B cell (primary cell): ENCODE data around the gene TSFM. TPM values are rescaled to one million over a fixed set of nuclear protein-coding genes. Genes with fewer than 3 reads are reported as not detected.

ENCODE experiments used
- ATAC-seq: fragments of 200-7000 bp; cut with Tn5 transposase; one replicate; pipeline ENCODE4 v1.10.0; 2021; ENCODE audit warnings: low read depth, mild to moderate bottlenecking, moderate number of reproducible peaks, moderate library complexity
- CTCF ChIA-PET: fragments of 350-600 bp; sonication (Branson Sonifier 250); formaldehyde crosslinking; loops from one replicate; lab custom pipeline; 2021; ENCODE audit warnings: antibody characterized with exemption, inconsistent platforms; lab: Charles Lee
- POLR2A ChIA-PET: fragments of 350-600 bp; sonication (Branson Sonifier 250); formaldehyde crosslinking; loops from one replicate; lab custom pipeline; 2021; ENCODE audit warnings: antibody characterized with exemption; lab: Charles Lee
- DNase-seq: peaks from one replicate; pipeline ENCODE4 v3.0.0; 2013
- H2AFZ ChIP-seq: 2 replicates; pipeline ENCODE4 v1.6.1; 2012; ENCODE audit warnings: mild to moderate bottlenecking, low read depth, low read length; ENCODE audit not compliant: insufficient read depth, poor library complexity, severe bottlenecking
- H3K27ac ChIP-seq, 2 donors: 1 replicate in 1 of 2; 2 replicates in 1 of 2; pipeline ENCODE4 v1.5.1; 2012 to 2013; ENCODE audit warnings: low read length in 2 of 2, mild to moderate bottlenecking in 2 of 2, moderate library complexity in 1 of 2
- H3K27me3 ChIP-seq, 4 experiments: fragments of 200-600 bp in 1 of 4; sonication (generic) in 1 of 4; replicated peaks in 1 of 4; 1 replicate in 2 of 4; 2 replicates in 2 of 4; pipeline versions ENCODE4 v1.6.1 to v1.7.0; 2013 to 2016; ENCODE audit warnings: low read length in 3 of 4, mild to moderate bottlenecking in 2 of 4, mixed read lengths in 1 of 4, moderate library complexity in 1 of 4; ENCODE audit not compliant: insufficient read depth in 4 of 4, control insufficient read depth in 3 of 4; ENCODE audit errors: control extremely low read depth in 1 of 4
- H3K36me3 ChIP-seq, 2 experiments: replicated peaks in 1 of 2; 1 replicate in 1 of 2; 2 replicates in 1 of 2; pipeline versions ENCODE4 v1.6.1 to v1.7.1; 2013; ENCODE audit warnings: low read length in 1 of 2; ENCODE audit not compliant: insufficient read depth in 2 of 2, control insufficient read depth in 1 of 2; ENCODE audit errors: control extremely low read depth in 1 of 2, extremely low read depth in 1 of 2
- H3K4me1 ChIP-seq, 2 donors: fragments of 200-600 bp in 1 of 2; sonication (generic) in 1 of 2; 1 replicate in 1 of 2; 2 replicates in 1 of 2; pipeline versions ENCODE4 v1.5.1 to v1.6.1; 2013 to 2017; ENCODE audit warnings: low read length in 2 of 2; ENCODE audit not compliant: control insufficient read depth in 2 of 2, insufficient read depth in 2 of 2
- H3K4me2 ChIP-seq: replicated peaks from 2 replicates; pipeline ENCODE3; 2012; ENCODE audit warnings: mild to moderate bottlenecking, low read depth, low read length; ENCODE audit not compliant: poor library complexity, severe bottlenecking
- H3K4me3 ChIP-seq, 5 experiments: fragments of 200-600 bp in 1 of 5; sonication (generic) in 1 of 5; 1 replicate in 3 of 5; 2 replicates in 2 of 5; pipeline versions ENCODE4 v1.5.1 to v1.7.0; 2011 to 2016; ENCODE audit warnings: low read length in 4 of 5, mild to moderate bottlenecking in 4 of 5, low read depth in 2 of 5, control low read depth in 1 of 5, moderate library complexity in 1 of 5; ENCODE audit not compliant: insufficient read depth in 1 of 5; ENCODE audit errors: control extremely low read depth in 1 of 5, extremely low read depth in 1 of 5
- H3K79me2 ChIP-seq: fragments of 200-600 bp; sonication (generic); one replicate; pipeline ENCODE4 v1.6.0; 2016; ENCODE audit warnings: low read length; ENCODE audit not compliant: control insufficient read depth, insufficient read depth
- H3K9ac ChIP-seq: fragments of 200-600 bp; sonication (generic); 2 replicates; pipeline ENCODE4 v1.6.1; 2017; ENCODE audit warnings: mild to moderate bottlenecking, low read length, moderate library complexity
- H3K9me3 ChIP-seq, 3 donors: one replicate each; pipeline versions ENCODE4 v1.6.1 to v1.7.1; 2013; ENCODE audit warnings: low read length in 2 of 3; ENCODE audit not compliant: control insufficient read depth in 2 of 3, insufficient read depth in 1 of 3; ENCODE audit errors: control extremely low read depth in 1 of 3
- H4K20me1 ChIP-seq: 2 replicates; pipeline ENCODE4 v1.6.0; 2012; ENCODE audit warnings: mild to moderate bottlenecking, low read length; ENCODE audit not compliant: insufficient read depth, control insufficient read depth, poor library complexity, severe bottlenecking
- H3K27ac Mint-ChIP-seq: one replicate; pipeline ENCODE4 v1.8.0; 2021; ENCODE audit warnings: mixed read lengths
- H3K27me3 Mint-ChIP-seq: one replicate; pipeline ENCODE4 v1.8.0; 2021; ENCODE audit warnings: mixed read lengths
- H3K4me1 Mint-ChIP-seq: one replicate; pipeline ENCODE4 v1.8.0; 2021; ENCODE audit warnings: mixed read lengths
- H3K4me3 Mint-ChIP-seq: one replicate; pipeline ENCODE4 v1.8.0; 2021; ENCODE audit warnings: mixed read lengths
- H3K9me3 Mint-ChIP-seq: one replicate; pipeline ENCODE4 v1.8.0; 2022; ENCODE audit warnings: mixed read lengths; ENCODE audit not compliant: insufficient read depth
- CTCF ChIP-seq: fragments of 200-600 bp; IDR thresholded peaks from one replicate; pipeline ENCODE4 v1.8.0; 2022; ENCODE audit warnings: antibody characterized with exemption, mild to moderate bottlenecking
- EZH2 ChIP-seq: IDR thresholded peaks from 2 replicates; pipeline ENCODE4 v1.6.1; 2012; ENCODE audit warnings: borderline replicate concordance, low read depth, mild to moderate bottlenecking, moderate library complexity, low read length; ENCODE audit not compliant: insufficient read depth, poor library complexity, severe bottlenecking
- WGBS: methylation state at CpG from one replicate; pipeline ENCODE4 v1.1.5; 2013; ENCODE audit warnings: missing lambda C conversion rate; ENCODE audit not compliant: insufficient coverage; 5-methylcytosine and 5-hydroxymethylcytosine counted together
- intact Hi-C: fragments of 100-400 bp; cut with micrococcal nuclease; formaldehyde crosslinking; loops from one replicate; pipeline ENCODE4 v1.10.0; 2022
- polyA plus RNA-seq: library from polyadenylated mRNA; depleted of rRNA; stranded (reverse); fragments of >200 nt; gene quantifications from 2 replicates; pipeline ENCODE4 v1.2.3, GENCODE V29; 2012
- total RNA-seq, 2 donors: library from RNA; stranded (reverse); fragments of 120-200 nt in 1 of 2; gene quantifications; 1 replicate in 1 of 2; 2 replicates in 1 of 2; pipeline versions ENCODE4 v1.2.3 to v1.2.4, GENCODE V29; 2013 to 2022

Gene TSFM
- total and polyA plus RNA-seq, 2 donors (not counting 1 experiment from before 2014, with no cell fraction given): 5.6 to 20.9 TPM

- no peak overlapping the region for H3K4me2 ChIP-seq
- no peak overlapping the region for H3K4me3 ChIP-seq
- no peak overlapping the region for H3K4me3 Mint-ChIP-seq
- H3K27ac Mint-ChIP-seq: no peak overlapping the region
- ChIA-PET POLR2A (no interaction called here), CTCF (interaction anchor here (1.2 to 1.6 kb wide), 2 partner anchors 23 to 73 kb away, joined by 3 to 4 read pairs; no protein-coding TSS in a partner anchor)
- peaks cover 54% of the 10 kb centered on the region for H3K79me2 ChIP-seq
- ATAC-seq (no peak), DNase-seq (no peak)
- TF ChIP-seq CTCF (no peak), EZH2 (no peak)
- peaks cover 4 to 7% of the 10 kb centered on the region in 2 donors for H3K4me1 ChIP-seq
- H3K9me3 Mint-ChIP-seq: no peaks in the 10 kb centered on the region
- no peaks in the 10 kb centered on the region for H3K27me3 Mint-ChIP-seq
- H3K27ac ChIP-seq: peak overlapping the region in 1 of 2 donors; percentile 32
- H2AFZ ChIP-seq: no peak overlapping the region
- no peaks in the 10 kb centered on the region for H3K27me3 ChIP-seq
- peaks cover 4 to 85% of the 10 kb centered on the region in 2 experiments for H3K36me3 ChIP-seq
- no peaks in the 10 kb centered on the region for H3K9me3 ChIP-seq
- 100% methylated on average over 2 of the region's 2 CpGs for WGBS
- no peak overlapping the region for H3K9ac ChIP-seq
- peaks cover 88% of the 10 kb centered on the region for H4K20me1 ChIP-seq
- intact Hi-C loops: no loop called here
- H3K4me1 Mint-ChIP-seq: peaks cover 10% of the 10 kb centered on the region
Measured at GRCh38 chr12:57826400-57826799, 43.8 kb downstream of the TSFM start.

GRCh38 chr12:57826966-57827365 lies 44.4 kb downstream of the TSFM start:
- no peak overlapping the region for H3K4me2 ChIP-seq
- ATAC-seq: no peak
- no peak overlapping the region for H3K4me3 ChIP-seq
- H3K4me1 Mint-ChIP-seq: peaks cover 15% of the 10 kb centered on the region
- peaks cover 10 to 12% of the 10 kb centered on the region in 2 donors for H3K4me1 ChIP-seq
- H3K27ac ChIP-seq: peak overlapping the region in 1 of 2 donors; percentile 32
- no peak overlapping the region for H3K9ac ChIP-seq
- TF ChIP-seq EZH2: no peak
- TF ChIP-seq CTCF: no peak
- intact Hi-C loops: no loop called here
- POLR2A ChIA-PET: no interaction called here
- no peaks in the 10 kb centered on the region for H3K27me3 ChIP-seq
- CTCF ChIA-PET: interaction anchor here (1.2 to 1.6 kb wide), 3 partner anchors 9 to 78 kb away, joined by 3 to 5 read pairs (median 4); partner anchors contain the start of gene AVIL
- peaks cover 93% of the 10 kb centered on the region for H4K20me1 ChIP-seq
- peaks cover 4 to 80% of the 10 kb centered on the region in 2 experiments for H3K36me3 ChIP-seq
- H2AFZ ChIP-seq: no peak overlapping the region
- H3K27me3 Mint-ChIP-seq: no peaks in the 10 kb centered on the region
- no peak for DNase-seq
- no CpG with 5 or more reads among the region's 1 CpG for WGBS
- H3K79me2 ChIP-seq: peaks cover 60% of the 10 kb centered on the region
- H3K27ac Mint-ChIP-seq: no peak overlapping the region
- no peak overlapping the region for H3K4me3 Mint-ChIP-seq
- H3K9me3 ChIP-seq: no peaks in the 10 kb centered on the region
- no peaks in the 10 kb centered on the region for H3K9me3 Mint-ChIP-seq
